ENCODE results near the gene NBPF11.
"Not testable (repeated sequence)": the region's sequence is repeated elsewhere in the genome, so short reads cannot be mapped to it uniquely, and the experiment has no call there.

The NBPF11 gene

GRCh38 chr1:148161053-148161901 lies 9.2 kb upstream of the NBPF11 start:
- CTCF ChIA-PET = no interaction called here
- TF ChIP-seq CTCF (IDR thresholded peaks at IDR 0.05; ENCODE audit: control extremely low read depth, extremely low read depth, low read depth, missing control alignments) = no peak
- peak; percentile 7 for DNase-seq (ENCODE audit: extremely low spot score)
- POLR2A ChIA-PET = no interaction called here

- peak; percentile 13 for DNase-seq (ENCODE audit: extremely low spot score)
- ChIA-PET POLR2A (no interaction called here), CTCF (no interaction called here)
- no peak for TF ChIP-seq CTCF (IDR thresholded peaks at IDR 0.05; ENCODE audit: control extremely low read depth, extremely low read depth, low read depth, missing control alignments)
Measured at GRCh38 chr1:148160343-148161052, 8.4 kb upstream of the NBPF11 start.

GRCh38 chr1:148160048-148160342 lies 7.9 kb upstream of the NBPF11 start:
- POLR2A ChIA-PET = no interaction called here
- CTCF ChIA-PET = no interaction called here
- TF ChIP-seq CTCF (IDR thresholded peaks at IDR 0.05; ENCODE audit: control extremely low read depth, extremely low read depth, low read depth, missing control alignments) = no peak
- DNase-seq (ENCODE audit: extremely low spot score) = peak; percentile 3

- no peak for TF ChIP-seq CTCF (IDR thresholded peaks at IDR 0.05; ENCODE audit: control extremely low read depth, extremely low read depth, low read depth, missing control alignments)
- ChIA-PET CTCF (no interaction called here), POLR2A (no interaction called here)
- DNase-seq (ENCODE audit: extremely low spot score) = peak; percentile 0
Measured at GRCh38 chr1:148158341-148159003, 6.4 kb upstream of the NBPF11 start.

GRCh38 chr1:148157803-148158202 lies 5.7 kb upstream of the NBPF11 start:
- CTCF ChIA-PET; DNase-seq (ENCODE audit: extremely low spot score); POLR2A ChIA-PET: not testable (repeated sequence)

GRCh38 chr1:148155494-148156275 lies 3.6 kb upstream of the NBPF11 start:
- DNase-seq (ENCODE audit: extremely low spot score); POLR2A ChIA-PET; CTCF ChIA-PET: not testable (repeated sequence)

GRCh38 chr1:148152795-148153194 lies 714 bp upstream of the NBPF11 start:
- DNase-seq (ENCODE audit: extremely low spot score); POLR2A ChIA-PET; CTCF ChIA-PET: not testable (repeated sequence)

GRCh38 chr1:148151371-148151819 lies 686 bp downstream of the NBPF11 start:
- POLR2A ChIA-PET, CTCF ChIA-PET: not testable (repeated sequence)
- peak; percentile 20 for DNase-seq (ENCODE audit: extremely low spot score)

- DNase-seq (ENCODE audit: extremely low spot score); CTCF ChIA-PET; POLR2A ChIA-PET: not testable (repeated sequence)
Measured at GRCh38 chr1:148150945-148151344, 1.1 kb downstream of the NBPF11 start.

GRCh38 chr1:148150014-148150413 lies 2.1 kb downstream of the NBPF11 start:
- POLR2A ChIA-PET; CTCF ChIA-PET; DNase-seq (ENCODE audit: extremely low spot score): not testable (repeated sequence)

- CTCF ChIA-PET = not testable (repeated sequence)
Measured at GRCh38 chr1:148149050-148149815, 2.8 kb downstream of the NBPF11 start.

More at GRCh38 chr1:148149050-148149815, 2.8 kb downstream of the NBPF11 start:
- POLR2A ChIA-PET = interaction anchor here (0.6 kb wide), 1 partner anchor 1065 kb away, joined by 3 read pairs; no protein-coding TSS in a partner anchor
- not testable (repeated sequence) for DNase-seq (ENCODE audit: extremely low spot score)

All from GM10248 (cell line).